Kidney (tissue), 14 donors: ENCODE measurements around the gene NME7. TPM values are rescaled to one million over a fixed set of nuclear protein-coding genes. Genes with fewer than 3 reads are reported as not detected.

Experiments used
- DNase-seq, 5 donors: peaks; one replicate each; pipeline ENCODE4 v3.0.0-alpha.2; 2013 to 2020
- FAIRE-seq: peaks from 2 replicates; lab custom pipeline; 2012; peaks lifted over from hg19 to GRCh38; lab: Jason Lieb, UNC
- H3K27ac ChIP-seq, 2 donors: one replicate each; pipeline ENCODE4 v1.7.0; 2013; ENCODE audit warnings: low read depth in 2 of 2, low read length in 2 of 2, inconsistent platforms in 1 of 2
- H3K27me3 ChIP-seq: one replicate; pipeline ENCODE4 v1.7.1; 2013; ENCODE audit warnings: low read length, inconsistent platforms; ENCODE audit not compliant: control insufficient read depth, insufficient read depth
- H3K36me3 ChIP-seq, 3 donors: one replicate each; pipeline versions ENCODE4 v1.7.0 to v1.7.1; 2013; ENCODE audit warnings: low read length in 3 of 3, control low read depth in 1 of 3, inconsistent platforms in 1 of 3; ENCODE audit not compliant: insufficient read depth in 3 of 3, control insufficient read depth in 2 of 3
- H3K4me1 ChIP-seq, 3 donors: one replicate each; pipeline versions ENCODE4 v1.7.0 to v1.7.1; 2013; ENCODE audit warnings: low read length in 3 of 3, inconsistent platforms in 1 of 3, low read depth in 1 of 3; ENCODE audit not compliant: control insufficient read depth in 2 of 3, insufficient read depth in 2 of 3
- H3K4me3 ChIP-seq, 3 donors: one replicate each; pipeline versions ENCODE4 v1.7.0 to v1.8.1; 2013; ENCODE audit warnings: low read length in 3 of 3, control low read depth in 1 of 3, inconsistent platforms in 1 of 3
- H3K9ac ChIP-seq, 3 donors: one replicate each; pipeline versions ENCODE4 v1.7.0 to v1.7.1; 2013; ENCODE audit warnings: low read length in 3 of 3, control low read depth in 1 of 3, inconsistent platforms in 1 of 3
- H3K9me3 ChIP-seq, 3 donors: one replicate each; pipeline versions ENCODE4 v1.7.0 to v1.7.1; 2013; ENCODE audit warnings: low read length in 3 of 3, control low read depth in 1 of 3, inconsistent platforms in 1 of 3; ENCODE audit not compliant: control insufficient read depth in 2 of 3, insufficient read depth in 1 of 3
- intact Hi-C: fragments of 100-400 bp; cut with DNase I; formaldehyde crosslinking; loops from one replicate; pipeline ENCODE4 v1.11.1; 2022
- polyA plus RNA-seq: library from polyadenylated mRNA; stranded (reverse); fragments of 350-450 nt; fragmentation: Illumina TruSeq; extraction: RNeasy Lipid Tissue Mini Kit (QIAGEN cat#74804); gene quantifications from one replicate; pipeline ENCODE4 v1.2.3, GENCODE V29; 2014; ENCODE audit warnings: low read depth, low replicate concordance; ENCODE audit not compliant: insufficient read depth
- total RNA-seq: library from RNA; stranded (reverse); fragmentation: NEBNext Ultra II Directional; extraction: Animal tissue kit (Norgen Biotek cat#: 25700); gene quantifications from one replicate; pipeline ENCODE4 v1.2.1, GENCODE V29; 2021
- TF ChIP-seq, protein P1 (sequence below): IDR thresholded peaks from 3 replicates; pipeline ENCODE4 v1.5.1; 2012; ENCODE audit warnings: mild to moderate bottlenecking, moderate library complexity, borderline replicate concordance; ENCODE audit not compliant: insufficient read depth; ENCODE audit errors: extremely low read depth
- donor health status: control.
- donor health status: control.
- donor health status: control.
- donor health status: control.
- donor health status: control.
- donor health status: DM: yes; HTN: yes; CAD: no.
- donor health status: Normal renal cell carcinoma (clear cell type).

Gene NME7
- total and polyA plus RNA-seq, 2 donors from 2014 or later = 13.7 to 31.9 TPM

- no peak overlapping the region for H3K4me3 ChIP-seq
- TF ChIP-seq, protein P1, sequence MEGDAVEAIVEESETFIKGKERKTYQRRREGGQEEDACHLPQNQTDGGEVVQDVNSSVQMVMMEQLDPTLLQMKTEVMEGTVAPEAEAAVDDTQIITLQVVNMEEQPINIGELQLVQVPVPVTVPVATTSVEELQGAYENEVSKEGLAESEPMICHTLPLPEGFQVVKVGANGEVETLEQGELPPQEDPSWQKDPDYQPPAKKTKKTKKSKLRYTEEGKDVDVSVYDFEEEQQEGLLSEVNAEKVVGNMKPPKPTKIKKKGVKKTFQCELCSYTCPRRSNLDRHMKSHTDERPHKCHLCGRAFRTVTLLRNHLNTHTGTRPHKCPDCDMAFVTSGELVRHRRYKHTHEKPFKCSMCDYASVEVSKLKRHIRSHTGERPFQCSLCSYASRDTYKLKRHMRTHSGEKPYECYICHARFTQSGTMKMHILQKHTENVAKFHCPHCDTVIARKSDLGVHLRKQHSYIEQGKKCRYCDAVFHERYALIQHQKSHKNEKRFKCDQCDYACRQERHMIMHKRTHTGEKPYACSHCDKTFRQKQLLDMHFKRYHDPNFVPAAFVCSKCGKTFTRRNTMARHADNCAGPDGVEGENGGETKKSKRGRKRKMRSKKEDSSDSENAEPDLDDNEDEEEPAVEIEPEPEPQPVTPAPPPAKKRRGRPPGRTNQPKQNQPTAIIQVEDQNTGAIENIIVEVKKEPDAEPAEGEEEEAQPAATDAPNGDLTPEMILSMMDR = no peak
- H3K9ac ChIP-seq = no peak overlapping the region
- peaks cover 0 to 52% (median 7%) of the 10 kb centered on the region in 3 donors for H3K4me1 ChIP-seq
- intact Hi-C loops = no loop called here
- no peaks in the 10 kb centered on the region for H3K36me3 ChIP-seq
- no peaks in the 10 kb centered on the region for H3K9me3 ChIP-seq
- no peaks in the 10 kb centered on the region for H3K27me3 ChIP-seq
- FAIRE-seq (no peak), DNase-seq (no peak)
- H3K27ac ChIP-seq = no peak overlapping the region
These were observed 224.3 kb downstream of the NME7 start for GRCh38 chr1:169143346-169143745.

GRCh38 chr1:169142129-169142528 lies 225.5 kb downstream of the NME7 start:
- TF ChIP-seq, protein P1 = no peak
- Histone ChIP-seq H3K4me1 (peaks cover 0 to 46% (median 2%) of the 10 kb centered on the region in 3 donors), H3K36me3 (no peaks in the 10 kb centered on the region), H3K9ac (no peak overlapping the region), H3K4me3 (no peak overlapping the region), H3K9me3 (no peaks in the 10 kb centered on the region), H3K27me3 (no peaks in the 10 kb centered on the region), H3K27ac (no peak overlapping the region)
- DNase-seq = no peak
- no peak for FAIRE-seq
- intact Hi-C loops = no loop called here

- FAIRE-seq (no peak), DNase-seq (no peak)
- H3K27ac ChIP-seq = no peak overlapping the region
- H3K27me3 ChIP-seq = no peaks in the 10 kb centered on the region
- H3K9ac ChIP-seq = no peak overlapping the region
- H3K4me1 ChIP-seq = peaks cover 0 to 41% (median 2%) of the 10 kb centered on the region in 3 donors
- H3K9me3 ChIP-seq = no peaks in the 10 kb centered on the region
- intact Hi-C loops = no loop called here
- TF ChIP-seq, protein P1 = no peak
- no peaks in the 10 kb centered on the region for H3K36me3 ChIP-seq
- H3K4me3 ChIP-seq = no peak overlapping the region
These were observed 226.2 kb downstream of the NME7 start for GRCh38 chr1:169141356-169141755.
